Epithelial cell of esophagus (primary cell): ENCODE data around the gene ILRUN.
"Not testable (repeated sequence)": the region's sequence is repeated elsewhere in the genome, so short reads cannot be mapped to it uniquely, and the experiment has no call there.

Experiments used
- DNase-seq: peaks from one replicate; pipeline ENCODE4 v3.0.0; 2010; ENCODE audit warnings: low read depth
- H3K4me3 ChIP-seq: 2 replicates; pipeline ENCODE4 v1.5.1; 2011; ENCODE audit warnings: mild to moderate bottlenecking, low read length, control low read depth
- TF ChIP-seq, protein P1 (sequence below): IDR thresholded peaks from 2 replicates; pipeline ENCODE4 v1.5.1; 2011; ENCODE audit warnings: low read depth, mild to moderate bottlenecking, low read length, control low read depth, inconsistent platforms; ENCODE audit not compliant: insufficient read depth; ENCODE audit errors: missing control alignments

The ILRUN gene

GRCh38 chr6:34696739-34697543, at the start of gene ILRUN:
ILRUN (minus strand) TSS chr6:34696767; CDS start chr6:34696603, 164 bp downstream.
- TF ChIP-seq, protein P1, sequence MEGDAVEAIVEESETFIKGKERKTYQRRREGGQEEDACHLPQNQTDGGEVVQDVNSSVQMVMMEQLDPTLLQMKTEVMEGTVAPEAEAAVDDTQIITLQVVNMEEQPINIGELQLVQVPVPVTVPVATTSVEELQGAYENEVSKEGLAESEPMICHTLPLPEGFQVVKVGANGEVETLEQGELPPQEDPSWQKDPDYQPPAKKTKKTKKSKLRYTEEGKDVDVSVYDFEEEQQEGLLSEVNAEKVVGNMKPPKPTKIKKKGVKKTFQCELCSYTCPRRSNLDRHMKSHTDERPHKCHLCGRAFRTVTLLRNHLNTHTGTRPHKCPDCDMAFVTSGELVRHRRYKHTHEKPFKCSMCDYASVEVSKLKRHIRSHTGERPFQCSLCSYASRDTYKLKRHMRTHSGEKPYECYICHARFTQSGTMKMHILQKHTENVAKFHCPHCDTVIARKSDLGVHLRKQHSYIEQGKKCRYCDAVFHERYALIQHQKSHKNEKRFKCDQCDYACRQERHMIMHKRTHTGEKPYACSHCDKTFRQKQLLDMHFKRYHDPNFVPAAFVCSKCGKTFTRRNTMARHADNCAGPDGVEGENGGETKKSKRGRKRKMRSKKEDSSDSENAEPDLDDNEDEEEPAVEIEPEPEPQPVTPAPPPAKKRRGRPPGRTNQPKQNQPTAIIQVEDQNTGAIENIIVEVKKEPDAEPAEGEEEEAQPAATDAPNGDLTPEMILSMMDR = no peak
- peak within 1 kb of the TSS; percentile 97 for H3K4me3 ChIP-seq
- peak; percentile 94 for DNase-seq

- H3K4me3 ChIP-seq = no peak overlapping the region
- DNase-seq = peak; percentile 97
- TF ChIP-seq, protein P1 = no peak
These were observed 48.9 kb upstream of the ILRUN start for GRCh38 chr6:34745277-34746103.

DNA sequence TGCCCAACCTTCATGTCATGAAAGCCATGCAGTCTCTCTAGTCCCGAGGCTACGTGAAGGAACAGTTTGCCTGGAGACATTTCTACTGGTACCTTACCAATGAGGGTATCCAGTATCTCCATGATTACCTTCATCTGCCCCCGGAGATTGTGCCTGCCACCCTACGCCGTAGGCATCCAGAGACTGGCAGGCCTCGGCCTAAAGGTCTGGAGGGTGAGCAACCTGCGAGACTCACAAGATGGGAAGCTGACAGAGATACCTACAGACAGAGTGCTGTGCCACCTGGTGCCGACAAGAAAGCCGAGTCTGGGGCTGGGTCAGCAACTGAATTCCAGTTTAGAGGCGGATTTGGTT, 47.7 kb upstream of the ILRUN start:
- not testable (repeated sequence) for H3K4me3 ChIP-seq, DNase-seq

- H3K4me3 ChIP-seq = no peak overlapping the region
- DNase-seq = peak; percentile 29
- TF ChIP-seq, protein P1 = no peak
These were observed 47.2 kb upstream of the ILRUN start for GRCh38 chr6:34743625-34744293.

DNA sequence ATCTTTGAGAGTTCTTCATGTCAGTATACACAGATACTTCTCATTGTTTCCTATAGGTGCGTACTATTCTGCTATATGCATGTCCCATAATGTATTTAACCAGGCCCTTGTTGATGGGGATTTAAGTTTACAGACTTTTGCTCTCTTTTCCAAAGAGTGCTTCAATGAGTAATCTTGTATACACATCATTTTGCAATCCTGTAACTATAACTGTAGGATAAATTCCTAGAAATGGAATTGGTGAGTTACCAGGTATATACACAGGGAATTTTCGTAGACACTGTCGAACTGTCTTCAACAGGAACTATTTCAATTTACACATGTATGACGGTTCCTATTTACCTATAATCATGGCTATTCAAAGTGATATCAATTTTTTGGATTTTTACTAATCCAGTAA, 45.5 kb upstream of the ILRUN start:
- TF ChIP-seq, protein P1 = no peak
- peak; percentile 13 for DNase-seq
- no peak overlapping the region for H3K4me3 ChIP-seq

GRCh38 chr6:34736823-34737222, 40.3 kb upstream of the ILRUN start:
- no peak for DNase-seq
- H3K4me3 ChIP-seq = no peak overlapping the region
- TF ChIP-seq, protein P1 = no peak
